Heart left ventricle (tissue), 13 donors: ENCODE results near the gene CBX2.

ENCODE experiments used
- CTCF ChIP-seq, 12 donors: fragments of 200-600 bp; sonication (generic) in 4 of 12; IDR thresholded peaks; one replicate each; pipeline versions ENCODE4 v1.5.0 to v1.8.0; 2018 to 2022; ENCODE audit warnings: antibody characterized with exemption in 12 of 12, mild to moderate bottlenecking in 5 of 12
- POLR2A ChIP-seq, 2 donors: fragments of 450-650 bp; IDR thresholded peaks; one replicate each; pipeline ENCODE4 v1.6.1; 2017; ENCODE audit warnings: antibody characterized with exemption in 2 of 2, mild to moderate bottlenecking in 2 of 2, moderate library complexity in 2 of 2
- donor health status: ischemic (EF 13 %, LVEDD 7.1; RV severe dilation, severe dysfunction).
- donor health status: DM: no; HTN: yes; CAD: no.
- donor health status: DM: no; HTN: no; CAD: no.
- donor health status: ischemic (EF 25% LVEDD 6.9; RV normal size, moderate dysfunction).
- donor health status: ischemic (EF 25% LVEDD 5.7; RV mildly dilated, moderate dysfunction).
- donor health status: ischemic (EF 35%, LVEDD 5.7; RV mildly dilated, moderate dysfunction).
- donor health status: nonischemic (EF 11% LVEDD 7.7; RV severe dilation, severe dysfunction).
- donor health status: DM: yes; HTN: yes; CAD: no.
- donor health status: PGD.
- donor health status: ischemic (EF 29% LVEDD 5.4; RV normal size, mild dysfunction).
- donor health status: nonischemic (EF 23%, LVEDD 6.1; RV moderate dilation, normal function).

DNA sequence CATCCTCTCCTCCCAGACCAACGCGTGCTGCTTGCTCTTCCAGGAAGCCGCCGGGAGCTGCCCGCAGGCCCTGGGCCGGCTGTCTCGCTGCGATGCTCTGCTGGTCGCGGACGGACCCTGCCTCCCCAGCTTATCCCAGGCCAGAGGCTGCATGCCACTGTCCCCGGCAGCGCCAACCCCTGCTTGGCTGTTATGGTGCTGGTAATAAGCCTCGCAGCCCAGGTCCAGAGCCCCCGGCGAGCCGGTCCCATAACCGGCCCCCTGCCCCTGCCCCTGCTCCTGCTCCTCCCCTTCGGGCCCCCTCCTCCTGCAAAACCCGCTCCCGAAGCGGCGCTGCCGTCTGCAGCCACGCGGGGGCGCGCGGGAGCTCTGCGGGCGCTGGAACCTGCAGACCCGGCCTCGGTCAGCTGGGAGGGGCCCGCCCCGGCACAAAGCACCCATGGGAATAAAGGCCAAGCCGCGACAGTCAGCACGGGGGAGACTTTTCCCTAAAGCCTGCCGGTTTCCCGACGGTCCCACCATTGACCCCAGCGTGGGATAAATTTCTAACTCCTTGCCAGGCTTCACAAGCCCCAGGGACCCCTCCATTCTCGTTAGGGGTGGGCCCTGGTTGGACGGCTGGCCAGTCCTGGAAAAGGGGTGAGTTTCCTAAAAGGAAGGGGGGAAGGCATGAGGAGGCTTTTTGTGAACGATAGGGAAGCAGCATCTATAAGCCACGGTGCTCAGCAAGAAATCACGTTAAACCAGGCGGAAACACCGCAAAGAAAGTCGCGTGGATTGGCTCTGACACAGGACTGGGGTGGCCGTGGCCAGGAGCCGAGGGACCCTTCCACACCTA, 36.0 kb upstream of the CBX2 start:
- TF ChIP-seq CTCF (IDR thresholded peaks at IDR 0.05) (peak; percentile 85 to 97 (median 93)), POLR2A (IDR thresholded peaks at IDR 0.05) (no peak)
